Left cardiac atrium (tissue), 4 donors: Measurements from ENCODE around the gene CLDN20. TPM values are rescaled to one million over a fixed set of nuclear protein-coding genes. Genes with fewer than 3 reads are reported as not detected.
"Not testable (repeated sequence)": the region's sequence is repeated elsewhere in the genome, so short reads cannot be mapped to it uniquely, and the experiment has no call there.

Experiments used
- ATAC-seq, 2 donors: fragments of 200-7000 bp; cut with Tn5 transposase; one replicate each; pipeline ENCODE4 v1.9.1; 2020; ENCODE audit warnings: mild to moderate bottlenecking in 2 of 2, moderate library complexity in 2 of 2
- DNase-seq: peaks from one replicate; pipeline ENCODE4 v3.0.0-alpha.2; 2020
- intact Hi-C, 2 donors: fragments of 100-400 bp; cut with DNase I; formaldehyde crosslinking; loops; one replicate each; pipeline versions ENCODE4 v1.14.1 to v1.15.1; 2022 to 2023
- long read RNA-seq: library from polyadenylated mRNA; unstranded; transcript quantifications from one replicate; pipeline ENCODE4 v2.0.0, GENCODE V29; 2021
- total RNA-seq, 2 donors: library from RNA; stranded (reverse); fragmentation: NEBNext Ultra II Directional; extraction: Animal tissue kit (Norgen Biotek cat#: 25700); gene quantifications; one replicate each; pipeline ENCODE4 v1.2.1, GENCODE V29; 2021
- donor health status: DM: no; HTN: yes; CAD: no.
- donor health status: DM: no; HTN: yes; CAD: no; lungs with severe emphysema.
- donor health status: DM: yes; HTN: yes; CAD: no.
- donor health status: Dilated cardiomyopathy.

CLDN20 gene
- not detected for total RNA-seq
- long read RNA-seq, result 0 reads

- peak in 1 of 2 donors; percentile 58 for ATAC-seq
- no peak for DNase-seq
- intact Hi-C loops, result no loop called here
Measured at GRCh38 chr6:155263373-155264063, at the start of gene CLDN20. Gene CLDN20, plus strand, starts transcription at chr6:155264013. Its CDS starts 11,707 bp downstream, at chr6:155275720.

GRCh38 chr6:155215906-155216305 lies 47.9 kb upstream of the CLDN20 start:
- ATAC-seq (no peak), DNase-seq (no peak)

GRCh38 chr6:155216312-155217046 lies 47.3 kb upstream of the CLDN20 start:
- no peak for ATAC-seq
- DNase-seq, result no peak
- intact Hi-C loops, result no loop called here

More at GRCh38 chr6:155215906-155216305, 47.9 kb upstream of the CLDN20 start:
- intact Hi-C loops, result no loop called here

GRCh38 chr6:155218711-155219110 lies 45.1 kb upstream of the CLDN20 start:
- DNase-seq, ATAC-seq, intact Hi-C loops: not testable (repeated sequence)

GRCh38 chr6:155219299-155219698 lies 44.5 kb upstream of the CLDN20 start:
- ATAC-seq (no peak), DNase-seq (no peak)

GRCh38 chr6:155219858-155220301 lies 43.9 kb upstream of the CLDN20 start:
- intact Hi-C loops, result no loop called here
- DNase-seq, result no peak
- peak in 1 of 2 donors; percentile 83 for ATAC-seq

More at GRCh38 chr6:155219299-155219698, 44.5 kb upstream of the CLDN20 start:
- intact Hi-C loops, result no loop called here

- DNase-seq (no peak), ATAC-seq (no peak)
- intact Hi-C loops, result no loop called here
Measured at GRCh38 chr6:155221086-155221485, 42.7 kb upstream of the CLDN20 start.

GRCh38 chr6:155222506-155222905 lies 41.3 kb upstream of the CLDN20 start:
- no peak for ATAC-seq
- intact Hi-C loops, result no loop called here

GRCh38 chr6:155223646-155224451 lies 40.0 kb upstream of the CLDN20 start:
- peak in 1 of 2 donors; percentile 17 for ATAC-seq
- intact Hi-C loops, result no loop called here
- no peak for DNase-seq

More at GRCh38 chr6:155222506-155222905, 41.3 kb upstream of the CLDN20 start:
- DNase-seq, result no peak

- DNase-seq, result no peak
- intact Hi-C loops, result no loop called here
- no peak for ATAC-seq
Measured at GRCh38 chr6:155224618-155225017, 39.2 kb upstream of the CLDN20 start.

- ATAC-seq (no peak), DNase-seq (no peak)
- intact Hi-C loops, result no loop called here
Measured at GRCh38 chr6:155227046-155227445, 36.8 kb upstream of the CLDN20 start.

GRCh38 chr6:155228546-155229166 lies 35.2 kb upstream of the CLDN20 start:
- ATAC-seq, result peak; percentile 56 to 71
- no peak for DNase-seq
- intact Hi-C loops, result no loop called here

GRCh38 chr6:155230975-155231374 lies 32.8 kb upstream of the CLDN20 start:
- intact Hi-C loops, ATAC-seq, DNase-seq: not testable (repeated sequence)

GRCh38 chr6:155232848-155233247 lies 31.0 kb upstream of the CLDN20 start:
- DNase-seq, result no peak
- peak in 1 of 2 donors; percentile 25 for ATAC-seq
- intact Hi-C loops, result no loop called here

GRCh38 chr6:155234167-155234566 lies 29.6 kb upstream of the CLDN20 start:
- intact Hi-C loops, result no loop called here
- ATAC-seq (no peak), DNase-seq (no peak)

- intact Hi-C loops, result no loop called here
- DNase-seq (no peak), ATAC-seq (no peak)
Measured at GRCh38 chr6:155234687-155235086, 29.1 kb upstream of the CLDN20 start.

GRCh38 chr6:155235087-155235486 lies 28.7 kb upstream of the CLDN20 start:
- no peak for DNase-seq
- ATAC-seq, result no peak
- intact Hi-C loops, result no loop called here

- DNase-seq, result no peak
- no peak for ATAC-seq
Measured at GRCh38 chr6:155237613-155238012, 26.2 kb upstream of the CLDN20 start.

More at GRCh38 chr6:155237613-155238012, 26.2 kb upstream of the CLDN20 start:
- intact Hi-C loops, result no loop called here
